SJCRH30 (cell line): ENCODE results near the gene KIF11. TPM values are rescaled to one million over a fixed set of nuclear protein-coding genes. Genes with fewer than 3 reads are reported as not detected.
A peak's percentile ranks its signal among the peaks of the same experiment; 100 is the strongest.
"Not testable (repeated sequence)": the region's sequence is repeated elsewhere in the genome, so short reads cannot be mapped to it uniquely, and the experiment has no call there.

Experiments used
- DNase-seq, 2 experiments: peaks; one replicate each; pipeline ENCODE4 v3.0.0-alpha.2; 2015 to 2020
- H3K27ac ChIP-seq: fragments of 250-450 bp; sonication (Bioruptor Pico); 2 replicates; pipeline ENCODE4 v1.5.1; 2020; ENCODE audit warnings: mild to moderate bottlenecking, moderate library complexity
- H3K27me3 ChIP-seq: fragments of 250-450 bp; sonication (Bioruptor Pico); 2 replicates; pipeline ENCODE4 v1.5.1; 2020; ENCODE audit warnings: mild to moderate bottlenecking, moderate library complexity
- H3K36me3 ChIP-seq: fragments of 250-450 bp; sonication (Bioruptor Pico); 2 replicates; pipeline ENCODE4 v1.5.1; 2020; ENCODE audit warnings: mild to moderate bottlenecking, moderate library complexity
- H3K4me1 ChIP-seq: fragments of 250-450 bp; sonication (Bioruptor Pico); 2 replicates; pipeline ENCODE4 v1.5.1; 2020; ENCODE audit warnings: mild to moderate bottlenecking, moderate library complexity
- H3K4me3 ChIP-seq: fragments of 250-450 bp; sonication (Bioruptor Pico); 2 replicates; pipeline ENCODE4 v1.5.1; 2020; ENCODE audit warnings: mild to moderate bottlenecking, moderate library complexity
- H3K9me3 ChIP-seq: fragments of 250-450 bp; sonication (Bioruptor Pico); replicated peaks from 2 replicates; pipeline ENCODE4 v1.5.1; 2020; ENCODE audit warnings: mild to moderate bottlenecking, moderate library complexity
- total RNA-seq: library from RNA; depleted of rRNA; stranded (reverse); fragments of >200 nt; shearing (Covaris generic); gene quantifications from 2 replicates; pipeline ENCODE4 v1.2.3, GENCODE V29; 2014

The KIF11 gene
- total RNA-seq, 1 experiment from 2014 or later: 70.5 TPM

- peak overlapping the region; percentile 97 for H3K4me3 ChIP-seq
- peak; percentile 36 to 49 for DNase-seq
- peak overlapping the region; percentile 94 for H3K27ac ChIP-seq
- peaks cover 15% of the 10 kb centered on the region for H3K4me1 ChIP-seq
- H3K9me3 ChIP-seq: no peaks in the 10 kb centered on the region
- H3K36me3 ChIP-seq: peaks cover 5% of the 10 kb centered on the region
- no peaks in the 10 kb centered on the region for H3K27me3 ChIP-seq
Measured at GRCh38 chr10:92573091-92573797, 19.7 kb upstream of the KIF11 start.

GRCh38 chr10:92573798-92574547 is 19.0 kb upstream of the KIF11 start, which contains the start of gene IDE:
TSS of gene IDE (minus strand) at chr10:92574093. CDS start at chr10:92574019, 74 bp downstream.
- H3K4me1 ChIP-seq: peaks cover 15% of the 10 kb centered on the region
- H3K9me3 ChIP-seq: no peaks in the 10 kb centered on the region
- DNase-seq: peak; percentile 83 to 84
- H3K36me3 ChIP-seq: peaks cover 5% of the 10 kb centered on the region
- H3K4me3 ChIP-seq: peak within 1 kb of the TSS; percentile 97
- H3K27ac ChIP-seq: peak within 1 kb of the TSS; percentile 94
- H3K27me3 ChIP-seq: no peaks in the 10 kb centered on the region

GRCh38 chr10:92574548-92575261 is 18.2 kb upstream of the KIF11 start:
- Histone ChIP-seq H3K27me3 (no peaks in the 10 kb centered on the region), H3K4me1 (peaks cover 15% of the 10 kb centered on the region), H3K9me3 (no peaks in the 10 kb centered on the region), H3K27ac (peak overlapping the region; percentile 94), H3K36me3 (peaks cover 3% of the 10 kb centered on the region), H3K4me3 (peak overlapping the region; percentile 97)
- no peak for DNase-seq

DNA sequence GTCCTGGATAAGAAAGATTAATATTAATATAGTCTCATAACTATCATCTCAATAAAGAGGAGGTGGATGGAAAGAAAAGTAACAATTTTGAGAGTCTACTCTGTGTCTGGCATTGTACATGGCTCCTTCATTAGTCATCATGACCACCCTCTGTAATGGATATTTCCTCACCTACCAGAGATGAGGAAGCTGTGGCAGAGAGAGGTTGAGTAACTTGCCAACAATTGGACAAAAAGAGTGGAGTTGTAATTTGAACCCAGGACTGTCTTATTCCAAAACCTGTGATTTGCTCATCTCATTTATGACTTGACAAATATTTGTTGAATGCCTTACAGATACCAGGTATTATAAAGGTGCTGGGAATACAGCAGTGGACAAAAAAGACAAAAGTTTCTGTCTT is 17.0 kb upstream of the KIF11 start:
- Histone ChIP-seq H3K4me1 (peaks cover 15% of the 10 kb centered on the region), H3K27ac (peak overlapping the region; percentile 20), H3K36me3 (peaks cover 2% of the 10 kb centered on the region; the same call in 1 of the 2 replicates), H3K4me3 (no peak overlapping the region), H3K27me3 (no peaks in the 10 kb centered on the region), H3K9me3 (no peaks in the 10 kb centered on the region)
- peak in 1 of 2 experiments; percentile 49 for DNase-seq

DNA sequence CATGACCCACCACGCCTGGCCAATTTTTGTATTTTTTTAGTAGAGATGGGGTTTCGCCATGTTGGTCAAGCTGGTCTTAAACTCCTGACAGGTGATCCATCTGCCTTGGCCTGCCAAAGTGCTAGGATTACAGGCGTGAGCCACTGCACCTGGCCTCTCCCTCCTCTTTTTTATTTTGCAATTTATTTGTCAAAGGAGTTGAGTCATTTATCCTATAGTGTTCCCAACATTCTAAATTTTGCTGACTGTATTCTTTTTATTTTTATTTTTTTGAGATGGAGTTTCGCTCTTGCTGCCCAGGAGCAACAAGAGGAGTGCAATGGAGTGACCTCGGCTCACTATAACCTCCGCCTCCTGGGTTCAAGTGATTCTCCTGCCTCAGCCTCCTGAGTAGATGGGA is 10.6 kb upstream of the KIF11 start:
- not testable (repeated sequence) for H3K36me3 ChIP-seq, H3K9me3 ChIP-seq, H3K4me1 ChIP-seq, H3K4me3 ChIP-seq, H3K27me3 ChIP-seq, H3K27ac ChIP-seq
- DNase-seq: peak in 1 of 2 experiments; percentile 6

DNA sequence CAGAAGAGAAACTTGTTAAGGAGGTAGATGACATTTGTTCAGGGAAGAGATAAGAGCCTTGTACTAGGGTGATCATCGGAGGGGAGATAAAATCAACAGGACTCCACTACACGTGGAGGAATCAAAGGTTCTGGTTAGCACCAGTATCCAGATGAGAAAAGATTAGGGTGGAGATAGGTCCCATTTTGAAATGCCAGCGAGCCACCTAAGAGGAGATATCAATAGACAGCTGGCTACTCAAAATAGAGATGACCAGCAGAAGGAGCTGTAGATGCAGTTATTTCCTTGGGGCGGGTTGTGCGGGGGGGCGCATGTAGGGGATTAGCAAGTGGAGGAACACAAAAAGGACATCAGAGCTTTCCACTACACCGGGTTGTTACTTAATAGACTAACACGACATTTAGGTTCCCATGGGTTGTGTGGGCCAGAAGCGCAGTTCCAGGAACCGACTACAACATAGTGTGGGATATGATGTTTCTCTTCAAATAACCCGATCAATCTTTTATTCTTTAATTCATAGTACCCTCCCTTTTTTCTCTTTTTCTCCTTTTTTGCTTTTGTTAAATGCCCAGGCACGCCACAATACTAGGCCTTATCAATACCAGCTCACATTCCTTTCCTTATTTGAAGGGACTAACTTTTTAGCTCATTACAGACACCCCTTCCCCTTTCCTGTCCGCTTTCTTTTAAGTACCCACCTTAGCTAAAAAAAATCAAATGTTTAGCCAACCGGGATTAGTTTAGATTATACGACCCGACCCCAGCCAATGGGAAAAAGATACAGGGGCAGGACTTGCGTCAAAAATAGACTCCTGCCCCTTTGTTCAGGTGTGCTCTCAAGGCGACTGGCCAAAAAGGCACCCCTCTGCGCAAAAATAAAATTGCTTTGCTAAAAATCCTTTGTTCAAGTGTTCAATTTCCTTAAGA is 2.0 kb upstream of the KIF11 start:
- DNase-seq: peak; percentile 16 to 25
- Histone ChIP-seq H3K27me3 (no peaks in the 10 kb centered on the region), H3K36me3 (no peaks in the 10 kb centered on the region)

GRCh38 chr10:92591550-92592022 is 1.3 kb upstream of the KIF11 start:
- no peak overlapping the region for H3K4me3 ChIP-seq
- no peaks in the 10 kb centered on the region for H3K27me3 ChIP-seq

More for the DNA sequence above, 2.0 kb upstream of the KIF11 start:
- Histone ChIP-seq H3K27ac (no peak overlapping the region), H3K4me1 (no peaks in the 10 kb centered on the region), H3K9me3 (no peaks in the 10 kb centered on the region), H3K4me3 (no peak overlapping the region)

DNA sequence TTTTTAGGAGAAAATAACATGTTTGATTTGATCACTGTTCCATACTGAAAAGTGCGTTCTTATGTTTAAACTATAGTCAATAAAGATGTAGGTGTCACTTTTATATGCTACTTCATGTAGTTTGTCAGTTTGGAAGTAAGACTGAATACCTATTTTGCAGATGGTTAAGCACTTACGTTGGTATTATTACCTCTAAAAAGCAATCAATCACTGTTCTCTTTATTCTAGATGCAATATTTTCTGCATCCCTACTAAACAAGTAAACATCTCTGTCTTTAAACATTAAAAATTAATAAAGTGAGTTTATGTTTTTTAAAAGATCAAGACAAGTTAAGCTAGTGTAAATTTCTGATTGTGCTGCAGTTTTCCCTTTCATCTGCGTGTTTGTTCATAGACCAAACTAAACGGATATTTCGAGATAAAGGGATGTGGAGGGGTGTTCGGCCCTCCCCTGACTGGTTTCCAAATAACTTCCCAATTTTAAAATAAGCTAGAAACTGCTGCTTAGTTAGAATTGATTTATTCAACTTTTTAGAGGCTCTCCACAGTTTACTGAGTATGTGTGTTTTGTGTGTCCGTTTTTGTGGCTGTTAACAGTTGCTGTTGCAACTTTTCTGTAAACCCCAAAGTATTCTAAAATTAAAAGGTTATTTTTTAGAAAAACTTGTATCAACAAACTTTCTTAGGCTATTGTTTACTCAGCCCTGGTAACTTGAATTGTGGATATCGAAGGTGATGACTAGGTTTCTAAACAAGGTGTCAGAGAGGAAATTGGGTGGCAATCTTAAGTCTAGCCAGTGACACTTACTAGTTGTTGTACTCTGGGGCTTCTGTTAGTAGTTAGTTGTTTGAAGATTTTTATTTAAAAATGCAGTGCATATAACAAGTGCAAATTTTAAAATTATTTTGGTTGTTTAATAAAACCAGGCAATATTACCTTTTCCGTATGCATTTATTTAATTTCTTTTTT is 974 bp downstream of the KIF11 start:
- no peaks in the 10 kb centered on the region for H3K4me1 ChIP-seq
- H3K4me3 ChIP-seq: peak overlapping the region; percentile 89
- peak overlapping the region; percentile 98 for H3K27ac ChIP-seq
- H3K9me3 ChIP-seq: no peaks in the 10 kb centered on the region
- H3K27me3 ChIP-seq: no peaks in the 10 kb centered on the region
- 0 out of 2 replicates have a peak, but pooled peaks cover 2% of the 10 kb centered on the region for H3K36me3 ChIP-seq
- DNase-seq: peak in 1 of 2 experiments; percentile 13

More at GRCh38 chr10:92591550-92592022, 1.3 kb upstream of the KIF11 start:
- Histone ChIP-seq H3K36me3 (no peaks in the 10 kb centered on the region), H3K27ac (no peak overlapping the region), H3K9me3 (no peaks in the 10 kb centered on the region), H3K4me1 (no peaks in the 10 kb centered on the region)
- DNase-seq: no peak

DNA sequence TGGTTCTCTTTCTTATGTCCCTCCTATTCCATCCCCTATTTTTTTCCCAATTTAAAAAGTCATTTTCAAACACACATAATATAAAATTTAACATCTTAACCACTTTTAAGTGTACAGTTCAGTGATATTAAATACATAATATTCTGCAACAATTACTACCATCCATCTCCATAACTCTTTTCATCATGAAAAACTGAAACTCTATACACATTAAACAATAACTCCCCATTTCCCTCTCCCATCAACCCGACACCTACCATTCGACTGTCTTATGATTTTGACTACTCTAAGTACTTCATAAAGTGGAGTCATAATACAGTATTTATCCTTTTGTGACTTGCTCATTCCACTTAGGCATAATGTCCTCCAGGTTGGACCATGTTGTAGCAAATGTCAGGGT is 2.6 kb downstream of the KIF11 start:
- H3K27me3 ChIP-seq: no peaks in the 10 kb centered on the region
- no peaks in the 10 kb centered on the region for H3K9me3 ChIP-seq
- H3K36me3 ChIP-seq: 0 out of 2 replicates have a peak, but pooled peaks cover 4% of the 10 kb centered on the region
- no peak overlapping the region for H3K4me3 ChIP-seq
- H3K27ac ChIP-seq: no peak overlapping the region
- DNase-seq: no peak
- H3K4me1 ChIP-seq: no peaks in the 10 kb centered on the region

- no peak for DNase-seq
- Histone ChIP-seq H3K36me3 (0 out of 2 replicates have a peak, but pooled peaks cover 6% of the 10 kb centered on the region), H3K27ac (no peak overlapping the region), H3K4me3 (no peak overlapping the region), H3K9me3 (no peaks in the 10 kb centered on the region), H3K4me1 (no peaks in the 10 kb centered on the region), H3K27me3 (no peaks in the 10 kb centered on the region)
Measured at GRCh38 chr10:92598321-92598720, 5.4 kb downstream of the KIF11 start.

DNA sequence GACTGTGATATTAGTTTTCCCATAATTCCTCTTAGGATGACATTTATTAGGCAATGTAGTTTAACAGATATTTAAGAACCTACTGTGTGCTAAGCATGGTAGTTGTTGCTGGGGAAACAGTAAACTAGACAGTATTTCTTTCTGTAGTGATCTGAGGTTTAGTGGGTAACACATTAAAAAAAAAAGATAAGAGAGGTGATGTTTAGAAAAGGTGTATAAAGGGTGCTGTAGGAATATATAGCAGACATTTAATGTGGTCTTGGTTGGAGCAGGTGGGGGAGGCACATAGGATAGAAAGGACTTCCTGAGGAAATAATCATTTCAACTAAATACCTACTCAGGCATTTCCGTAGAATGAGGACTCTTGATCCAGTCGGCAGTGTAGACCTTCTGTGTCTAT is 11.9 kb downstream of the KIF11 start:
- Histone ChIP-seq H3K27me3 (no peaks in the 10 kb centered on the region), H3K4me1 (no peaks in the 10 kb centered on the region), H3K36me3 (peaks cover 33% of the 10 kb centered on the region), H3K9me3 (no peaks in the 10 kb centered on the region), H3K4me3 (no peak overlapping the region), H3K27ac (no peak overlapping the region)
- no peak for DNase-seq

DNA sequence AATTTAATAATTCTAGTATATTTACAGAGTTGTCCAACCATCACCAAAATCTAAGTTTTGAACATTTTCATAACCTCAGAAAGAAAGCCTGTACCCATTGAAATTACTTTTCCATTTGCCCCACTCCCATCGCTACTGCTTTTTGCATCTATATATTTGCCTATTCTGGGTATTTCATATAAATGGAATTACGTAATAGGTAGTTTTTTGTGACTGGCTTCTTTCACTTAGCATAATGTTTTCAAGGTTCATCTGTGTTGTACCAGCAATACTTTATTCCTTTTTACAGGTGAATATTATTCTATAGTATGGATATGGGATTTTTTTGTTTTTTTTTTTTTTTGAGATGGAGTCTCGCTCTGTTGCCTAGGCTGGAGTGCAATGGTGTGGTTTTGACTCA is 22.6 kb downstream of the KIF11 start:
- Histone ChIP-seq H3K4me1 (no peaks in the 10 kb centered on the region), H3K36me3 (peaks cover 66% of the 10 kb centered on the region)
- no peak for DNase-seq

DNA sequence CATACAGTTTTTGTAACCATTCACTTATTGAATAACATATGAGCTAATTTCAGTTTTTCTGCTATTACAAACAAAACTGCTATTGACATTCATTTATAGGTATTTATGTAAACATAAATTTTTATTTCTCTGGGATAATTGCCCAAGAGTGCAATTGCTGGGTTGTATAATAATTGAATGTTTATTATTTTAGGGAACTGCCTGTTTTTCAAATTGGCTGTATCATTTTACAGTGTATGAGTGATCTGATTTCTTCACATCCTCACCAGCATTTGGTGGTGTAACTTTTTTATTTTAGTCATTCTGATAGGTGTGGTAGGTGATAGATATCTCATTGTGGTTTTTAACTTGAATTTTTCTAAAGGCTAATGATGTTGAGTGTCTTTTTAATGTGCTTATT is 26.4 kb downstream of the KIF11 start:
- no peak for DNase-seq
- Histone ChIP-seq H3K9me3 (no peaks in the 10 kb centered on the region), H3K4me1 (no peaks in the 10 kb centered on the region), H3K4me3 (no peak overlapping the region), H3K27me3 (no peaks in the 10 kb centered on the region), H3K36me3 (peaks cover 76% of the 10 kb centered on the region), H3K27ac (no peak overlapping the region)

More for the DNA sequence above, 22.6 kb downstream of the KIF11 start:
- no peak overlapping the region for H3K27ac ChIP-seq
- H3K4me3 ChIP-seq: no peak overlapping the region
- no peaks in the 10 kb centered on the region for H3K9me3 ChIP-seq
- H3K27me3 ChIP-seq: no peaks in the 10 kb centered on the region
